B cell (primary cell): ENCODE measurements around the gene RARS2.

Experiments used
- CTCF ChIP-seq: fragments of 200-600 bp; IDR thresholded peaks from one replicate; pipeline ENCODE4 v1.8.0; 2022; ENCODE audit warnings: antibody characterized with exemption, mild to moderate bottlenecking
- EZH2 ChIP-seq: IDR thresholded peaks from 2 replicates; pipeline ENCODE4 v1.6.1; 2012; ENCODE audit warnings: borderline replicate concordance, low read depth, mild to moderate bottlenecking, moderate library complexity, low read length; ENCODE audit not compliant: insufficient read depth, poor library complexity, severe bottlenecking

GRCh38 chr6:87522686-87523085 is 67.1 kb downstream of the RARS2 start:
- no peak for TF ChIP-seq EZH2
- TF ChIP-seq CTCF, result no peak
